HepG2 (cell line): ENCODE measurements around the gene NSL1. TPM values are rescaled to one million over a fixed set of nuclear protein-coding genes. Genes with fewer than 3 reads are reported as not detected.
A peak's percentile ranks its signal among the peaks of the same experiment; 100 is the strongest.

Experiments
- KDM5B ChIP-seq: sonication (generic); formaldehyde crosslinking; IDR thresholded peaks from 2 replicates; pipeline ENCODE4 v1.4.0; 2020; ENCODE audit warnings: missing genetic modification reagents, mild to moderate bottlenecking, borderline replicate concordance
- NCOA1 ChIP-seq: sonication (generic); formaldehyde crosslinking; IDR thresholded peaks from 2 replicates; pipeline ENCODE4 v1.9.0; 2021; ENCODE audit warnings: missing genetic modification reagents
- RBM39 ChIP-seq: fragments of 200-400 bp; formaldehyde crosslinking; IDR thresholded peaks from one replicate; pipeline ENCODE4 v1.6.1; 2018; ENCODE audit warnings: antibody characterized with exemption, mild to moderate bottlenecking, low read depth, low read length; ENCODE audit not compliant: poor library complexity, severe bottlenecking
- SMYD3 ChIP-seq: sonication (generic); formaldehyde crosslinking; IDR thresholded peaks from 2 replicates; pipeline ENCODE4 v1.8.1; 2023; ENCODE audit warnings: mild to moderate bottlenecking, missing genetic modification reagents
- SRY ChIP-seq: sonication (generic); formaldehyde crosslinking; IDR thresholded peaks from 2 replicates; pipeline ENCODE4 v1.8.0; 2022; ENCODE audit warnings: mild to moderate bottlenecking, missing genetic modification reagents
- TARDBP ChIP-seq: sonication (generic); formaldehyde crosslinking; IDR thresholded peaks from 2 replicates; pipeline ENCODE4 v1.8.0; 2022; ENCODE audit warnings: mild to moderate bottlenecking, missing genetic modification reagents
- XRCC5 ChIP-seq: fragments of 200-400 bp; formaldehyde crosslinking; optimal IDR thresholded peaks from 2 replicates; pipeline ENCODE3; 2017; ENCODE audit warnings: mild to moderate bottlenecking, low read length
- YEATS4 ChIP-seq: sonication (generic); formaldehyde crosslinking; IDR thresholded peaks from 2 replicates; pipeline ENCODE4 v1.4.0; 2020; ENCODE audit warnings: missing genetic modification reagents, borderline replicate concordance
- ZC3H13 ChIP-seq: sonication (generic); formaldehyde crosslinking; IDR thresholded peaks from 2 replicates; pipeline ENCODE4 v1.8.1; 2023; ENCODE audit warnings: mild to moderate bottlenecking, missing genetic modification reagents, moderate library complexity
- ZFP36L1 ChIP-seq: sonication (generic); formaldehyde crosslinking; IDR thresholded peaks from 2 replicates; pipeline ENCODE4 v1.8.0; 2022; ENCODE audit warnings: mild to moderate bottlenecking, missing genetic modification reagents, moderate library complexity
- ZFX ChIP-seq: sonication (generic); formaldehyde crosslinking; IDR thresholded peaks from 2 replicates; pipeline ENCODE4 v1.4.0; 2020; ENCODE audit warnings: mild to moderate bottlenecking, low read depth, missing genetic modification reagents, moderate library complexity
- ZNF766 ChIP-seq: sonication (generic); formaldehyde crosslinking; IDR thresholded peaks from 2 replicates; pipeline ENCODE4 v1.5.0; 2020; ENCODE audit warnings: missing genetic modification reagents, borderline replicate concordance
- ZNF790 ChIP-seq: sonication (generic); formaldehyde crosslinking; IDR thresholded peaks from 2 replicates; pipeline ENCODE4 v1.8.0; 2022; ENCODE audit warnings: missing genetic modification reagents, mild to moderate bottlenecking, borderline replicate concordance
- ZNF816 ChIP-seq: sonication (generic); formaldehyde crosslinking; IDR thresholded peaks from 2 replicates; pipeline ENCODE4 v1.8.0; 2022; ENCODE audit warnings: missing genetic modification reagents, mild to moderate bottlenecking, borderline replicate concordance
- ZSCAN31 ChIP-seq: sonication (generic); formaldehyde crosslinking; IDR thresholded peaks from 2 replicates; pipeline ENCODE4 v1.5.0; 2020; ENCODE audit warnings: low read depth, mild to moderate bottlenecking, missing genetic modification reagents
- polyA plus RNA-seq, 8 experiments: library from polyadenylated mRNA; depleted of rRNA in 3 of 8; stranded (reverse) in 7 of 8; unstranded in 1 of 8; fragments of >200 nt; fragmentation: Illumina TruSeq in 4 of 8; extraction: Trizol in 4 of 8; gene quantifications; 2 replicates each; pipeline versions ENCODE4 v1.2.1 to v1.2.3, GENCODE V29; 2011 to 2016; ENCODE audit warnings: low read depth in 4 of 8, missing spikeins in 1 of 8, mixed read lengths in 1 of 8; ENCODE audit not compliant: insufficient read depth in 1 of 8
- total RNA-seq, 5 experiments: library from RNA; depleted of rRNA; stranded (reverse); fragments of >200 nt; fragmentation: Illumina TruSeq; extraction: Trizol; gene quantifications; 2 replicates each; pipeline ENCODE4 v1.2.3, GENCODE V29; 2016; ENCODE audit warnings: low read depth in 1 of 5
- TF ChIP-seq, protein P1 (sequence below): sonication (generic); IDR thresholded peaks from 2 replicates; pipeline ENCODE4 v1.6.1; 2016; ENCODE audit warnings: low read depth, borderline replicate concordance
- TF ChIP-seq, protein P2 (sequence below): IDR thresholded peaks from 2 replicates; pipeline ENCODE4 v1.6.1; 2016; ENCODE audit warnings: mild to moderate bottlenecking
- TF ChIP-seq, protein P3 (sequence below): sonication (generic); formaldehyde crosslinking; IDR thresholded peaks from 2 replicates; pipeline ENCODE4 v1.4.0; 2020; ENCODE audit warnings: mild to moderate bottlenecking, missing genetic modification reagents
- TF ChIP-seq, protein P4 (sequence below): sonication (generic); formaldehyde crosslinking; IDR thresholded peaks from 2 replicates; pipeline ENCODE4 v1.4.0; 2020; ENCODE audit warnings: missing genetic modification reagents
- TF ChIP-seq, protein P5 (sequence below): sonication (generic); formaldehyde crosslinking; IDR thresholded peaks from 2 replicates; pipeline ENCODE4 v1.4.0; 2020; ENCODE audit warnings: missing genetic modification reagents, mild to moderate bottlenecking, borderline replicate concordance

NSL1 gene
- total and polyA plus RNA-seq, 2 of the 13 experiments (the other 11 are each of a cell fraction or from before 2014, with no cell fraction given): 34.5 to 77.4 TPM

DNA sequence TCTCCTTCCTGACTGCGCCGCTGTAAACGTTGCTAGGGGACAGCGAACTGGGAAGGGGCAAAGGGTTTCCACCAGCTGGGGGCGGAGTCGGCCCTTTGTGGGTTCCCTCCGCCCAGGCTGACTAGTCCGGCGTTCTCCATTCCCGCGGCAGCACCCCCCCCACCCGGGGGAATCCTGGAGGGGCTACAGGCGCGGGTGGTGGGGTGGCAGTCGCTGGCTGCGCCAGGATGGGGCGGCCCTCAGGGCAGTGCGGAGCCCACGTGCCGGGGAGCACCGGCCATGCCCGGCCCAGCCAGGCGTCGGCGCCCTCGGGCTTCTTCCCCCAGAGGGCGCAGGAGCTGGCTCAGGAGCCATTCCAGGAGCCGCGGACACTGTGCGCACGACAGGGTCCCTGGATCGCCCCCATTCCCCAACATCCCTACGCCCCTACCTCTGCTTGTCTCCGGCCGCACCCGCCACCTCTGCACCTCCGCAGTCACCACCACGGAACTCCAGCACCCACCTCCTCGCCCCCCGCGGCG is 92.4 kb downstream of the NSL1 start (continued):
- TF ChIP-seq, protein P1, sequence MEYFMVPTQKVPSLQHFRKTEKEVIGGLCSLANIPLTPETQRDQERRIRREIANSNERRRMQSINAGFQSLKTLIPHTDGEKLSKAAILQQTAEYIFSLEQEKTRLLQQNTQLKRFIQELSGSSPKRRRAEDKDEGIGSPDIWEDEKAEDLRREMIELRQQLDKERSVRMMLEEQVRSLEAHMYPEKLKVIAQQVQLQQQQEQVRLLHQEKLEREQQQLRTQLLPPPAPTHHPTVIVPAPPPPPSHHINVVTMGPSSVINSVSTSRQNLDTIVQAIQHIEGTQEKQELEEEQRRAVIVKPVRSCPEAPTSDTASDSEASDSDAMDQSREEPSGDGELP: no peak
- TF ChIP-seq, protein P2, sequence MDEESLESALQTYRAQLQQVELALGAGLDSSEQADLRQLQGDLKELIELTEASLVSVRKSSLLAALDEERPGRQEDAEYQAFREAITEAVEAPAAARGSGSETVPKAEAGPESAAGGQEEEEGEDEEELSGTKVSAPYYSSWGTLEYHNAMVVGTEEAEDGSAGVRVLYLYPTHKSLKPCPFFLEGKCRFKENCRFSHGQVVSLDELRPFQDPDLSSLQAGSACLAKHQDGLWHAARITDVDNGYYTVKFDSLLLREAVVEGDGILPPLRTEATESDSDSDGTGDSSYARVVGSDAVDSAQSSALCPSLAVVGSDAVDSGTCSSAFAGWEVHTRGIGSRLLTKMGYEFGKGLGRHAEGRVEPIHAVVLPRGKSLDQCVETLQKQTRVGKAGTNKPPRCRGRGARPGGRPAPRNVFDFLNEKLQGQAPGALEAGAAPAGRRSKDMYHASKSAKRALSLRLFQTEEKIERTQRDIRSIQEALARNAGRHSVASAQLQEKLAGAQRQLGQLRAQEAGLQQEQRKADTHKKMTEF (CRISPR knock-in tag): peak; percentile 63; the same call in 1 of the 2 replicates
- peak; percentile 13 for TF ChIP-seq XRCC5
- TF ChIP-seq ZC3H13 (CRISPR knock-in tag): 0 out of 2 replicates have a peak, but pooled peaks have one; percentile 55
- 0 out of 2 replicates have a peak, but pooled peaks have one; percentile 25 for TF ChIP-seq ZSCAN31 (CRISPR knock-in tag)
- TF ChIP-seq ZNF816 (CRISPR knock-in tag): no peak
- TF ChIP-seq ZFP36L1 (CRISPR knock-in tag): no peak
- peak; percentile 50; the same call in 1 of the 2 replicates for TF ChIP-seq YEATS4
- TF ChIP-seq, protein P3, sequence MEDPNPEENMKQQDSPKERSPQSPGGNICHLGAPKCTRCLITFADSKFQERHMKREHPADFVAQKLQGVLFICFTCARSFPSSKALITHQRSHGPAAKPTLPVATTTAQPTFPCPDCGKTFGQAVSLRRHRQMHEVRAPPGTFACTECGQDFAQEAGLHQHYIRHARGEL (CRISPR knock-in tag): no peak
- TF ChIP-seq NCOA1 (CRISPR knock-in tag): no peak
- TF ChIP-seq ZNF766 (CRISPR knock-in tag): no peak
- TF ChIP-seq RBM39: peak; percentile 49
- 0 out of 2 replicates have a peak, but pooled peaks have one; percentile 44 for TF ChIP-seq SRY (CRISPR knock-in tag)
- TF ChIP-seq, protein P4, sequence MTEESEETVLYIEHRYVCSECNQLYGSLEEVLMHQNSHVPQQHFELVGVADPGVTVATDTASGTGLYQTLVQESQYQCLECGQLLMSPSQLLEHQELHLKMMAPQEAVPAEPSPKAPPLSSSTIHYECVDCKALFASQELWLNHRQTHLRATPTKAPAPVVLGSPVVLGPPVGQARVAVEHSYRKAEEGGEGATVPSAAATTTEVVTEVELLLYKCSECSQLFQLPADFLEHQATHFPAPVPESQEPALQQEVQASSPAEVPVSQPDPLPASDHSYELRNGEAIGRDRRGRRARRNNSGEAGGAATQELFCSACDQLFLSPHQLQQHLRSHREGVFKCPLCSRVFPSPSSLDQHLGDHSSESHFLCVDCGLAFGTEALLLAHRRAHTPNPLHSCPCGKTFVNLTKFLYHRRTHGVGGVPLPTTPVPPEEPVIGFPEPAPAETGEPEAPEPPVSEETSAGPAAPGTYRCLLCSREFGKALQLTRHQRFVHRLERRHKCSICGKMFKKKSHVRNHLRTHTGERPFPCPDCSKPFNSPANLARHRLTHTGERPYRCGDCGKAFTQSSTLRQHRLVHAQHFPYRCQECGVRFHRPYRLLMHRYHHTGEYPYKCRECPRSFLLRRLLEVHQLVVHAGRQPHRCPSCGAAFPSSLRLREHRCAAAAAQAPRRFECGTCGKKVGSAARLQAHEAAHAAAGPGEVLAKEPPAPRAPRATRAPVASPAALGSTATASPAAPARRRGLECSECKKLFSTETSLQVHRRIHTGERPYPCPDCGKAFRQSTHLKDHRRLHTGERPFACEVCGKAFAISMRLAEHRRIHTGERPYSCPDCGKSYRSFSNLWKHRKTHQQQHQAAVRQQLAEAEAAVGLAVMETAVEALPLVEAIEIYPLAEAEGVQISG (CRISPR knock-in tag): no peak; the same call in 1 of the 2 replicates
- peak; percentile 57; the same call in 1 of the 2 replicates for TF ChIP-seq KDM5B (CRISPR knock-in tag)
- TF ChIP-seq SMYD3: 0 out of 2 replicates have a peak, but pooled peaks have one; percentile 33
- 0 out of 2 replicates have a peak, but pooled peaks have one; percentile 37 for TF ChIP-seq ZNF790 (CRISPR knock-in tag)
- TF ChIP-seq ZFX (CRISPR knock-in tag): 0 out of 2 replicates have a peak, but pooled peaks have one; percentile 34
- 0 out of 2 replicates have a peak, but pooled peaks have one; percentile 25 for TF ChIP-seq TARDBP (CRISPR knock-in tag)
- TF ChIP-seq, protein P5, sequence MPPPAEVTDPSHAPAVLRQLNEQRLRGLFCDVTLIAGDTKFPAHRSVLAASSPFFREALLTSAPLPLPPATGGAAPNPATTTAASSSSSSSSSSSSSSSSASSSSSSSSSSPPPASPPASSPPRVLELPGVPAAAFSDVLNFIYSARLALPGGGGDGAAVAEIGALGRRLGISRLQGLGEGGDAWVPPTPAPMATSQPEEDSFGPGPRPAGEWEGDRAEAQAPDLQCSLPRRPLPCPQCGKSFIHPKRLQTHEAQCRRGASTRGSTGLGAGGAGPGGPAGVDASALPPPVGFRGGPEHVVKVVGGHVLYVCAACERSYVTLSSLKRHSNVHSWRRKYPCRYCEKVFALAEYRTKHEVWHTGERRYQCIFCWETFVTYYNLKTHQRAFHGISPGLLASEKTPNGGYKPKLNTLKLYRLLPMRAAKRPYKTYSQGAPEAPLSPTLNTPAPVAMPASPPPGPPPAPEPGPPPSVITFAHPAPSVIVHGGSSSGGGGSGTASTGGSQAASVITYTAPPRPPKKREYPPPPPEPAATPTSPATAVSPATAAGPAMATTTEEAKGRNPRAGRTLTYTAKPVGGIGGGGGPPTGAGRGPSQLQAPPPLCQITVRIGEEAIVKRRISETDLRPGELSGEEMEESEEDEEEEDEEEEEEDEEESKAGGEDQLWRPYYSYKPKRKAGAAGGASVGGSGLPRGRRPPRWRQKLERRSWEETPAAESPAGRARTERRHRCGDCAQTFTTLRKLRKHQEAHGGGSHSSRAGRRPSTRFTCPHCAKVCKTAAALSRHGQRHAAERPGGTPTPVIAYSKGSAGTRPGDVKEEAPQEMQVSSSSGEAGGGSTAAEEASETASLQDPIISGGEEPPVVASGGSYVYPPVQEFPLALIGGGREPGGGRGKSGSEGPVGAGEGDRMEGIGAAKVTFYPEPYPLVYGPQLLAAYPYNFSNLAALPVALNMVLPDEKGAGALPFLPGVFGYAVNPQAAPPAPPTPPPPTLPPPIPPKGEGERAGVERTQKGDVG (CRISPR knock-in tag): 0 out of 2 replicates have a peak, but pooled peaks have one; percentile 13
